Gastrocnemius medialis (tissue), 4 donors: Measurements from ENCODE around the gene TCEAL6.
A peak's percentile ranks its signal among the peaks of the same experiment; 100 is the strongest.

Experiments
- POLR2A ChIP-seq, 2 donors: fragments of 450-650 bp; IDR thresholded peaks; one replicate each; pipeline ENCODE4 v1.6.1; 2017; ENCODE audit warnings: antibody characterized with exemption in 2 of 2, mild to moderate bottlenecking in 2 of 2, moderate library complexity in 2 of 2
- TF ChIP-seq, protein P1 (sequence below), 5 experiments: fragments of 450-650 bp in 3 of 5; fragments of 200-600 bp in 2 of 5; sonication (generic) in 2 of 5; IDR thresholded peaks in 4 of 5; conservative IDR thresholded peaks in 1 of 5; 1 replicate in 4 of 5; 2 replicates in 1 of 5; pipeline ENCODE4 v1.5.1; 2016 to 2019; ENCODE audit warnings: antibody characterized with exemption in 5 of 5, mild to moderate bottlenecking in 3 of 5, moderate library complexity in 3 of 5

DNA sequence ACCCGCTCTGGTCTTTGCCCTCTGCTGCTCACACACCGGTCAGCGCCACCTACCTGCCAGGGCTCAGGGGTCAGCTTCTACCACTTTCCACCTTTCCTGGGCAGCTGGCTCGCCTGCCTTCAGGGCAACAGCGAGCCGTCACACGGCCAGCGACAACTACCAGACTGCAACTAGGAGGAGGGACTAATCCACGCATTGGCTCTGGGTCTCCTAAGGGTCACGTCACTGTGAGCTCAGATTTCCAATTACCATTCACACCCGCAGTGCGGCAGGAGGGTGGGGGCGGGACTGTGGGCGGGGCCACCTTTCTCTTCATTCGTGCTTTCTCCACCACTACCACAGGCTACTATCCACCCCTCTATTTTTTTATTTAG is 13.5 kb upstream of the TCEAL6 start, which contains the start of gene BEX5:
- TF ChIP-seq, protein P1, sequence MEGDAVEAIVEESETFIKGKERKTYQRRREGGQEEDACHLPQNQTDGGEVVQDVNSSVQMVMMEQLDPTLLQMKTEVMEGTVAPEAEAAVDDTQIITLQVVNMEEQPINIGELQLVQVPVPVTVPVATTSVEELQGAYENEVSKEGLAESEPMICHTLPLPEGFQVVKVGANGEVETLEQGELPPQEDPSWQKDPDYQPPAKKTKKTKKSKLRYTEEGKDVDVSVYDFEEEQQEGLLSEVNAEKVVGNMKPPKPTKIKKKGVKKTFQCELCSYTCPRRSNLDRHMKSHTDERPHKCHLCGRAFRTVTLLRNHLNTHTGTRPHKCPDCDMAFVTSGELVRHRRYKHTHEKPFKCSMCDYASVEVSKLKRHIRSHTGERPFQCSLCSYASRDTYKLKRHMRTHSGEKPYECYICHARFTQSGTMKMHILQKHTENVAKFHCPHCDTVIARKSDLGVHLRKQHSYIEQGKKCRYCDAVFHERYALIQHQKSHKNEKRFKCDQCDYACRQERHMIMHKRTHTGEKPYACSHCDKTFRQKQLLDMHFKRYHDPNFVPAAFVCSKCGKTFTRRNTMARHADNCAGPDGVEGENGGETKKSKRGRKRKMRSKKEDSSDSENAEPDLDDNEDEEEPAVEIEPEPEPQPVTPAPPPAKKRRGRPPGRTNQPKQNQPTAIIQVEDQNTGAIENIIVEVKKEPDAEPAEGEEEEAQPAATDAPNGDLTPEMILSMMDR (IDR thresholded peaks at IDR 0.05 in 4 of 5, conservative IDR thresholded peaks at IDR 0.05 in 1 of 5): no peak
- peak in 1 of 2 donors; percentile 9 for TF ChIP-seq POLR2A (IDR thresholded peaks at IDR 0.05)
